Measurements from ENCODE around the gene CBY3. TPM values are rescaled to one million over a fixed set of nuclear protein-coding genes. Genes with fewer than 3 reads are reported as not detected.

The CBY3 gene
- total and polyA plus RNA-seq, 2 donors (not counting 1 experiment from before 2014, with no cell fraction given), result 0.13 to 0.37 TPM

- H3K9me3 Mint-ChIP-seq (ENCODE audit: insufficient read depth), result no peaks in the 10 kb centered on the region
- peak overlapping the region; percentile 99 for H3K4me3 Mint-ChIP-seq
- no peaks in the 10 kb centered on the region for H3K27me3 Mint-ChIP-seq
- POLR2A ChIA-PET, result interaction anchor here (0.7 kb wide), 1 partner anchor 697 kb away, joined by 7 read pairs; no protein-coding TSS in a partner anchor
- ATAC-seq (ENCODE audit: low read depth) (no peak), DNase-seq (no peak)
- H3K4me2 ChIP-seq (replicated peaks; ENCODE audit: low read depth, low read length, poor library complexity, severe bottlenecking), result peak overlapping the region; percentile 92
- no peak for TF ChIP-seq CTCF (IDR thresholded peaks at IDR 0.05)
- no peak for TF ChIP-seq EZH2 (IDR thresholded peaks at IDR 0.05; ENCODE audit: borderline replicate concordance, insufficient read depth, low read depth, low read length, poor library complexity, severe bottlenecking)
- H3K9ac ChIP-seq (ENCODE audit: low read length), result peak overlapping the region; percentile 96
- H3K27ac Mint-ChIP-seq, result peak overlapping the region; percentile 27
- peaks cover 40% of the 10 kb centered on the region for H3K4me1 Mint-ChIP-seq
- no peaks in the 10 kb centered on the region for H3K27me3 ChIP-seq (replicated peaks in 1 of 4; ENCODE audit: control extremely low read depth in 1 of 4, control insufficient read depth in 3 of 4, insufficient read depth in 4 of 4, low read length in 3 of 4)
- H3K4me1 ChIP-seq (ENCODE audit: control insufficient read depth in 2 of 2, insufficient read depth in 2 of 2, low read length in 2 of 2), result peaks cover 16 to 32% of the 10 kb centered on the region in 2 donors
- peaks cover 67% of the 10 kb centered on the region for H3K79me2 ChIP-seq (ENCODE audit: control insufficient read depth, insufficient read depth, low read length)
- peak overlapping the region in 1 of 5 experiments; percentile 87 for H3K4me3 ChIP-seq (ENCODE audit: control extremely low read depth in 1 of 5, extremely low read depth in 1 of 5, insufficient read depth in 1 of 5, low read depth in 2 of 5, low read length in 4 of 5)
- intact Hi-C loops (cut with micrococcal nuclease), result no loop called here
- WGBS (ENCODE audit: insufficient coverage), result 70% methylated on average over 2 of the region's 7 CpGs
- peak overlapping the region in 1 of 2 donors; percentile 98 for H3K27ac ChIP-seq (ENCODE audit: low read length in 2 of 2)
- CTCF ChIA-PET, result interaction anchor here (0.6 kb wide), 1 partner anchor 179 kb away, joined by 3 read pairs; no protein-coding TSS in a partner anchor
- peaks cover 2 to 10% of the 10 kb centered on the region in 2 experiments for H3K36me3 ChIP-seq (replicated peaks in 1 of 2; ENCODE audit: control extremely low read depth in 1 of 2, control insufficient read depth in 1 of 2, extremely low read depth in 1 of 2, insufficient read depth in 2 of 2, low read length in 1 of 2)
- peaks cover 27% of the 10 kb centered on the region for H4K20me1 ChIP-seq (ENCODE audit: control insufficient read depth, insufficient read depth, low read length, poor library complexity, severe bottlenecking)
- H3K9me3 ChIP-seq (ENCODE audit: control extremely low read depth in 1 of 3, control insufficient read depth in 2 of 3, insufficient read depth in 1 of 3, low read length in 2 of 3), result peaks cover 0 to 5% (median 0%) of the 10 kb centered on the region in 3 donors
- H2AFZ ChIP-seq (ENCODE audit: insufficient read depth, low read depth, low read length, poor library complexity, severe bottlenecking), result no peak overlapping the region
Measured at GRCh38 chr5:179700401-179700918, 19.6 kb upstream of the CBY3 start.

- intact Hi-C loops (cut with micrococcal nuclease), result loop anchor here (2.0 to 10.0 kb wide), 3 partner anchors 63 to 1455 kb away; partner anchors contain the start of gene TBC1D9B
- 2% methylated on average over 13 of the region's 19 CpGs for WGBS (ENCODE audit: insufficient coverage)
- Histone ChIP-seq H3K36me3 (replicated peaks in 1 of 2; ENCODE audit: control extremely low read depth in 1 of 2, control insufficient read depth in 1 of 2, extremely low read depth in 1 of 2, insufficient read depth in 2 of 2, low read length in 1 of 2) (peaks cover 2 to 6% of the 10 kb centered on the region in 2 experiments), H3K27me3 (replicated peaks in 1 of 4; ENCODE audit: control extremely low read depth in 1 of 4, control insufficient read depth in 3 of 4, insufficient read depth in 4 of 4, low read length in 3 of 4) (no peaks in the 10 kb centered on the region), H2AFZ (ENCODE audit: insufficient read depth, low read depth, low read length, poor library complexity, severe bottlenecking) (peak overlapping the region; percentile 77), H3K9me3 (ENCODE audit: control extremely low read depth in 1 of 3, control insufficient read depth in 2 of 3, insufficient read depth in 1 of 3, low read length in 2 of 3) (peaks cover 0 to 5% (median 0%) of the 10 kb centered on the region in 3 donors), H3K4me2 (replicated peaks; ENCODE audit: low read depth, low read length, poor library complexity, severe bottlenecking) (peak overlapping the region; percentile 92), H3K79me2 (ENCODE audit: control insufficient read depth, insufficient read depth, low read length) (peaks cover 60% of the 10 kb centered on the region), H3K27ac (ENCODE audit: low read length in 2 of 2) (peak overlapping the region; percentile 92 to 98), H3K4me3 (ENCODE audit: control extremely low read depth in 1 of 5, extremely low read depth in 1 of 5, insufficient read depth in 1 of 5, low read depth in 2 of 5, low read length in 4 of 5) (peak overlapping the region; percentile 65 to 91 (median 87)), H3K4me1 (ENCODE audit: control insufficient read depth in 2 of 2, insufficient read depth in 2 of 2, low read length in 2 of 2) (peaks cover 16 to 32% of the 10 kb centered on the region in 2 donors), H4K20me1 (ENCODE audit: control insufficient read depth, insufficient read depth, low read length, poor library complexity, severe bottlenecking) (peaks cover 27% of the 10 kb centered on the region), H3K9ac (ENCODE audit: low read length) (peak overlapping the region; percentile 96)
- Mint-ChIP-seq H3K4me3 (peak overlapping the region; percentile 99), H3K27ac (peak overlapping the region; percentile 93), H3K27me3 (no peaks in the 10 kb centered on the region), H3K4me1 (peaks cover 36% of the 10 kb centered on the region), H3K9me3 (ENCODE audit: insufficient read depth) (no peaks in the 10 kb centered on the region)
- no peak for TF ChIP-seq EZH2 (IDR thresholded peaks at IDR 0.05; ENCODE audit: borderline replicate concordance, insufficient read depth, low read depth, low read length, poor library complexity, severe bottlenecking)
- POLR2A ChIA-PET, result no interaction called here
- CTCF ChIA-PET, result no interaction called here
- ATAC-seq (ENCODE audit: low read depth) (no peak), DNase-seq (no peak)
Measured at GRCh38 chr5:179699616-179700237, 18.9 kb upstream of the CBY3 start.
